CD14-positive monocyte (primary cell): ENCODE data around the gene IKZF2. TPM values are rescaled to one million over a fixed set of nuclear protein-coding genes. Genes with fewer than 3 reads are reported as not detected.

ENCODE experiments used
- DNase-seq, 3 donors: peaks; one replicate each; pipeline ENCODE4 v3.0.0-alpha.2; 2011 to 2022
- H2AFZ ChIP-seq: 2 replicates; pipeline ENCODE4 v1.6.0; 2012; ENCODE audit warnings: mild to moderate bottlenecking, low read depth, low read length, inconsistent platforms; ENCODE audit not compliant: insufficient read depth, poor library complexity, severe bottlenecking
- H3K27ac ChIP-seq, 2 donors: 1 replicate in 1 of 2; 2 replicates in 1 of 2; pipeline ENCODE4 v1.5.1; 2012 to 2013; ENCODE audit warnings: low read length in 2 of 2, control low read depth in 1 of 2, inconsistent platforms in 1 of 2, low read depth in 1 of 2, mild to moderate bottlenecking in 1 of 2
- H3K27me3 ChIP-seq, 2 donors: one replicate each; pipeline versions ENCODE4 v1.6.0 to v1.6.1; 2011 to 2013; ENCODE audit warnings: low read length in 2 of 2; ENCODE audit not compliant: control insufficient read depth in 2 of 2, insufficient read depth in 2 of 2
- H3K36me3 ChIP-seq, 2 donors: replicated peaks in 1 of 2; 1 replicate in 1 of 2; 2 replicates in 1 of 2; pipeline versions ENCODE4 v1.5.1 to v1.6.1; 2012 to 2013; ENCODE audit warnings: low read length in 2 of 2, control low read depth in 1 of 2, inconsistent platforms in 1 of 2, mild to moderate bottlenecking in 1 of 2; ENCODE audit not compliant: insufficient read depth in 2 of 2, control insufficient read depth in 1 of 2
- H3K4me1 ChIP-seq, 2 donors: 1 replicate in 1 of 2; 2 replicates in 1 of 2; pipeline versions ENCODE4 v1.5.1 to v1.6.1; 2012 to 2013; ENCODE audit warnings: low read length in 2 of 2, control low read depth in 1 of 2, inconsistent platforms in 1 of 2, mild to moderate bottlenecking in 1 of 2, moderate library complexity in 1 of 2; ENCODE audit not compliant: insufficient read depth in 2 of 2, control insufficient read depth in 1 of 2
- H3K4me2 ChIP-seq: replicated peaks from 2 replicates; pipeline ENCODE3; 2012; ENCODE audit warnings: low read length, moderate library complexity, mild to moderate bottlenecking; ENCODE audit not compliant: poor library complexity, severe bottlenecking; ENCODE audit errors: extremely low read depth
- H3K4me3 ChIP-seq, 3 experiments: fragments of 200-600 bp in 1 of 3; sonication (generic) in 1 of 3; replicated peaks in 1 of 3; 1 replicate in 2 of 3; 2 replicates in 1 of 3; pipeline ENCODE4 v1.5.1; 2011 to 2013; ENCODE audit warnings: low read length in 3 of 3, mild to moderate bottlenecking in 3 of 3, control low read depth in 2 of 3, low read depth in 2 of 3, inconsistent platforms in 1 of 3, moderate library complexity in 1 of 3
- H3K79me2 ChIP-seq: 2 replicates; pipeline ENCODE4 v1.6.0; 2012; ENCODE audit warnings: mild to moderate bottlenecking, control low read depth, inconsistent platforms, low read length, moderate library complexity; ENCODE audit not compliant: insufficient read depth
- H3K9ac ChIP-seq: 2 replicates; pipeline ENCODE4 v1.6.0; 2017; ENCODE audit warnings: low read length, mild to moderate bottlenecking; ENCODE audit not compliant: insufficient read depth, poor library complexity, severe bottlenecking
- H3K9me3 ChIP-seq, 2 donors: replicated peaks in 1 of 2; 1 replicate in 1 of 2; 2 replicates in 1 of 2; pipeline versions ENCODE4 v1.5.1 to v1.6.1; 2012 to 2013; ENCODE audit warnings: low read length in 2 of 2, control low read depth in 1 of 2; ENCODE audit not compliant: control insufficient read depth in 1 of 2, insufficient read depth in 1 of 2
- H4K20me1 ChIP-seq: 2 replicates; pipeline ENCODE4 v1.6.0; 2012; ENCODE audit warnings: mild to moderate bottlenecking, low read length, control low read depth, moderate library complexity; ENCODE audit not compliant: insufficient read depth
- H3K27ac Mint-ChIP-seq, 7 donors: one replicate each; pipeline ENCODE4 v1.8.0; 2020; ENCODE audit warnings: mild to moderate bottlenecking in 7 of 7, mixed read lengths in 7 of 7, moderate library complexity in 6 of 7, inconsistent platforms in 2 of 7
- H3K27me3 Mint-ChIP-seq, 3 donors: one replicate each; pipeline ENCODE4 v1.8.0; 2021 to 2022; ENCODE audit warnings: low read depth in 3 of 3, mild to moderate bottlenecking in 3 of 3, mixed read lengths in 3 of 3, moderate library complexity in 3 of 3, inconsistent platforms in 1 of 3
- H3K36me3 Mint-ChIP-seq, 2 donors: one replicate each; pipeline ENCODE4 v1.8.0; 2020; ENCODE audit warnings: mixed read lengths in 2 of 2, inconsistent platforms in 1 of 2, mild to moderate bottlenecking in 1 of 2
- H3K4me1 Mint-ChIP-seq: one replicate; pipeline ENCODE4 v1.8.0; 2020; ENCODE audit warnings: mild to moderate bottlenecking, mixed read lengths
- H3K4me3 Mint-ChIP-seq, 2 donors: one replicate each; pipeline ENCODE4 v1.8.0; 2020; ENCODE audit warnings: mild to moderate bottlenecking in 2 of 2, mixed read lengths in 2 of 2, moderate library complexity in 1 of 2
- H3K9me3 Mint-ChIP-seq, 7 donors: one replicate each; pipeline ENCODE4 v1.8.0; 2020 to 2022; ENCODE audit warnings: mixed read lengths in 7 of 7, mild to moderate bottlenecking in 6 of 7, moderate library complexity in 6 of 7, inconsistent platforms in 2 of 7
- CTCF ChIP-seq: fragments of 200-600 bp; IDR thresholded peaks from one replicate; pipeline ENCODE4 v1.8.0; 2022; ENCODE audit warnings: antibody characterized with exemption, mild to moderate bottlenecking
- whole genome bisulfite sequencing: methylation state at CpG from one replicate; pipeline ENCODE4 v1.1.5; 2013; ENCODE audit warnings: missing lambda C conversion rate; ENCODE audit not compliant: insufficient coverage; 5-methylcytosine and 5-hydroxymethylcytosine counted together
- intact Hi-C, 2 donors: fragments of 100-400 bp; cut with micrococcal nuclease; formaldehyde crosslinking; loops; one replicate each; pipeline versions ENCODE4 v1.15.0 to v1.15.1; 2023
- polyA plus RNA-seq, 3 donors: library from polyadenylated mRNA; depleted of rRNA in 1 of 3; unstranded in 2 of 3; stranded (reverse) in 1 of 3; fragments of 300-500 nt in 2 of 3; fragments of >200 nt in 1 of 3; fragmentation: Illumina TruSeq in 2 of 3; gene quantifications; 1 replicate in 2 of 3; 2 replicates in 1 of 3; pipeline ENCODE4 v1.2.3, GENCODE V29; 2012 to 2021

Gene IKZF2
- polyA plus RNA-seq, 3 donors: 0.10 to 0.12 (median 0.11) TPM

- TF ChIP-seq CTCF: no peak
- Histone ChIP-seq H3K27me3 (no peaks in the 10 kb centered on the region), H3K36me3 (no peaks in the 10 kb centered on the region), H3K27ac (no peak overlapping the region), H3K4me2 (no peak overlapping the region), H3K4me3 (no peak overlapping the region), H3K79me2 (no peaks in the 10 kb centered on the region), H3K9ac (no peak overlapping the region), H4K20me1 (no peaks in the 10 kb centered on the region), H2AFZ (no peak overlapping the region), H3K4me1 (no peaks in the 10 kb centered on the region), H3K9me3 (no peaks in the 10 kb centered on the region)
- intact Hi-C loops: no loop called here
- Mint-ChIP-seq H3K4me3 (no peak overlapping the region), H3K27me3 (peaks cover 0 to 3% (median 0%) of the 10 kb centered on the region in 3 donors), H3K36me3 (no peaks in the 10 kb centered on the region), H3K4me1 (no peaks in the 10 kb centered on the region), H3K27ac (no peak overlapping the region), H3K9me3 (peaks cover 0 to under 1% (median 0%) of the 10 kb centered on the region in 7 donors)
- no CpG with 5 or more reads among the region's 1 CpG for WGBS
- no peak for DNase-seq
These were observed 201.6 kb downstream of the IKZF2 start for GRCh38 chr2:212949786-212950185.

Other genes starting within 250 kb of the IKZF2 start
- gene SPAG16, start 132.9 kb upstream of the IKZF2 start, polyA plus RNA-seq: under 1 TPM in 2 of 3 donors, not detected in 1; 0.12 to 0.30 TPM